HEK293T (cell line): ENCODE results near the gene ZDHHC7.

Source experiments
- BHLHE40 ChIP-seq: fragments of 450-650 bp; IDR thresholded peaks from 2 replicates; pipeline ENCODE4 v1.6.1; 2016; ENCODE audit warnings: mild to moderate bottlenecking, moderate library complexity, borderline replicate concordance
- ELF4 ChIP-seq: fragments of 450-650 bp; IDR thresholded peaks from 2 replicates; pipeline ENCODE4 v1.6.1; 2017; ENCODE audit warnings: antibody characterized with exemption
- FOXA1 ChIP-seq: fragments of 450-650 bp; IDR thresholded peaks from 2 replicates; pipeline ENCODE4 v1.6.1; 2016; ENCODE audit warnings: mild to moderate bottlenecking
- FOXK2 ChIP-seq: fragments of 450-650 bp; IDR thresholded peaks from 2 replicates; pipeline ENCODE4 v1.6.1; 2016; ENCODE audit warnings: mild to moderate bottlenecking
- FOXM1 ChIP-seq: fragments of 450-650 bp; IDR thresholded peaks from 2 replicates; pipeline ENCODE4 v1.6.1; 2017; ENCODE audit warnings: mild to moderate bottlenecking, borderline replicate concordance
- HDGF ChIP-seq: fragments of 450-650 bp; IDR thresholded peaks from 2 replicates; pipeline ENCODE4 v1.6.1; 2017; ENCODE audit warnings: antibody characterized with exemption, borderline replicate concordance
- L3MBTL2 ChIP-seq: fragments of 450-650 bp; conservative IDR thresholded peaks from 2 replicates; pipeline ENCODE4 v1.6.1; 2016; ENCODE audit warnings: mild to moderate bottlenecking
- LEF1 ChIP-seq: fragments of 450-650 bp; IDR thresholded peaks from 2 replicates; pipeline ENCODE4 v1.6.1; 2017; ENCODE audit warnings: mild to moderate bottlenecking, borderline replicate concordance
- NFRKB ChIP-seq: fragments of 450-650 bp; IDR thresholded peaks from 2 replicates; pipeline ENCODE4 v1.6.1; 2016; ENCODE audit warnings: mild to moderate bottlenecking, moderate library complexity
- SP1 ChIP-seq: fragments of 450-650 bp; IDR thresholded peaks from 2 replicates; pipeline ENCODE4 v1.6.1; 2017
- SUZ12 ChIP-seq: fragments of 450-650 bp; IDR thresholded peaks from 2 replicates; pipeline ENCODE4 v1.6.1; 2016; ENCODE audit warnings: mild to moderate bottlenecking
- TARDBP ChIP-seq: fragments of 450-650 bp; IDR thresholded peaks from 2 replicates; pipeline ENCODE4 v1.6.1; 2016
- ZNF384 ChIP-seq: fragments of 450-650 bp; IDR thresholded peaks from 2 replicates; pipeline ENCODE4 v1.6.1; 2016
- TF ChIP-seq, protein P1 (sequence below): fragments of 450-650 bp; IDR thresholded peaks from 2 replicates; pipeline ENCODE4 v1.6.1; 2016

DNA sequence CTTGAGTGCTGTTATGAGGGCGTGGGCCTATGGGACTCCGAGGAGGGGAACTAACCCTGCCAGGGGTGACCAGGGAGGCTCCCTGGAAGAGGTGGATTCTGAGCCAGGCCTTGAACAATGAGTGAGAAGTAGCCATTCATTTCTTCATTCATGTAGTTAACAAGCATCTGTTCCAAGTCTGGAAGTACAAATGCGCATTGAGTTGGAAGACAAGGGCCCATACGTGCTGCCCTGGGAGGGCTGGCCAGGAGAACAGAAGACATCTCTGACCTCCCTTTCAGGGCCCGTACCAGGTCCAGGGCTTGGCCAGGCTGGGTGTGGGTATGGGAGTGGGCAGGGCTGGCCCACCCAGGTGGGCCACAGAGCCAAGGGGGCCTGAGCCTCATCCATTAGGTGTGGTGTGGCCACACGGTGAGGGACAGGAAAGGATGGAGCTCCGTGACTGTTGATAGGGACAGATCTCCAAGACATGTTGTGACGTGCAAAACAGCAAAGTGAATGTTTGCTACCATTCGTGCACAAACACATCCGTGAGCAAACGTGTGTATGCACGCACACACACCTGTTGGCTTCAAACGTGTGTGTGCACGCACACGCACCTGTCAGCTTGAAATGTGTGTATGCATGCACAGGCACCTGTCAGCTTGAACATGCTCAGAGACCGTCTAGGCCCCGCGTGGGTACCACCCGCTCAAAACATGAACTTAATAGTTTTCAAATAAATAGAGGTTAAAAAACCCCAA is 46.8 kb downstream of the ZDHHC7 start:
- TF ChIP-seq SP1 (no peak), FOXM1 (no peak), BHLHE40 (no peak), TARDBP (no peak), SUZ12 (no peak), ELF4 (no peak), FOXA1 (no peak), NFRKB (no peak), LEF1 (no peak), L3MBTL2 (no peak), FOXK2 (no peak), HDGF (no peak), ZNF384 (no peak)
- TF ChIP-seq, protein P1, sequence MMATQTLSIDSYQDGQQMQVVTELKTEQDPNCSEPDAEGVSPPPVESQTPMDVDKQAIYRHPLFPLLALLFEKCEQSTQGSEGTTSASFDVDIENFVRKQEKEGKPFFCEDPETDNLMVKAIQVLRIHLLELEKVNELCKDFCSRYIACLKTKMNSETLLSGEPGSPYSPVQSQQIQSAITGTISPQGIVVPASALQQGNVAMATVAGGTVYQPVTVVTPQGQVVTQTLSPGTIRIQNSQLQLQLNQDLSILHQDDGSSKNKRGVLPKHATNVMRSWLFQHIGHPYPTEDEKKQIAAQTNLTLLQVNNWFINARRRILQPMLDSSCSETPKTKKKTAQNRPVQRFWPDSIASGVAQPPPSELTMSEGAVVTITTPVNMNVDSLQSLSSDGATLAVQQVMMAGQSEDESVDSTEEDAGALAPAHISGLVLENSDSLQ: no peak
